Panc1 (cell line): ENCODE results near the gene SIRPB2. TPM values are rescaled to one million over a fixed set of nuclear protein-coding genes. Genes with fewer than 3 reads are reported as not detected.

ENCODE experiments used
- ATAC-seq: fragments of 200-7000 bp; cut with Tn5 transposase; 2 replicates; pipeline ENCODE4 v1.9.1; 2020; ENCODE audit warnings: mild to moderate bottlenecking, moderate library complexity
- BruUV-seq: library from RNA; stranded (reverse); fragments of 400-500 nt; replicated peaks from 2 replicates; lab custom pipeline; 2021; lab: Mats Ljungman, UMichigan
- CTCF ChIA-PET: fragments of 300-600 bp; sonication (Branson Sonifier 250); formaldehyde crosslinking; loops from one replicate; lab custom pipeline; 2022; ENCODE audit warnings: antibody characterized with exemption; lab: Charles Lee
- POLR2A ChIA-PET: fragments of 300-600 bp; sonication (Branson Sonifier 250); formaldehyde crosslinking; loops from one replicate; lab custom pipeline; 2022; ENCODE audit warnings: antibody characterized with exemption; lab: Charles Lee
- DNase-seq: peaks from one replicate; pipeline ENCODE4 v3.0.0-alpha.2; 2010; ENCODE audit warnings: low read depth, low spot score
- H3K27ac ChIP-seq: 2 replicates; pipeline ENCODE4 v1.5.1; 2011; ENCODE audit warnings: mild to moderate bottlenecking, low read length, inconsistent platforms
- H3K27me3 ChIP-seq: fragments of 200-500 bp; sonication (Bioruptor generic); 2 replicates; pipeline ENCODE4 v1.6.0; 2014; ENCODE audit warnings: low read length, inconsistent platforms; ENCODE audit not compliant: control insufficient read depth, insufficient read depth
- H3K36me3 ChIP-seq: fragments of 200-500 bp; sonication (Bioruptor generic); 2 replicates; pipeline ENCODE4 v1.5.1; 2014; ENCODE audit warnings: inconsistent platforms, mild to moderate bottlenecking, low read length, moderate library complexity; ENCODE audit not compliant: control insufficient read depth, insufficient read depth
- H3K4me1 ChIP-seq: 2 replicates; pipeline ENCODE4 v1.5.1; 2011; ENCODE audit warnings: inconsistent platforms, mild to moderate bottlenecking, low read length, moderate library complexity; ENCODE audit not compliant: control insufficient read depth, insufficient read depth
- H3K4me3 ChIP-seq, 2 experiments: 2 replicates each; pipeline ENCODE4 v1.5.1; 2011 to 2012; ENCODE audit warnings: low read depth in 2 of 2, low read length in 2 of 2, mild to moderate bottlenecking in 2 of 2, inconsistent platforms in 1 of 2, moderate library complexity in 1 of 2
- H3K9me3 ChIP-seq: fragments of 200-500 bp; sonication (Bioruptor generic); 2 replicates; pipeline ENCODE4 v1.5.1; 2014; ENCODE audit warnings: low read depth, mild to moderate bottlenecking, inconsistent platforms, low read length, moderate library complexity; ENCODE audit not compliant: control insufficient read depth, insufficient read depth
- POLR2AphosphoS5 ChIP-seq: IDR thresholded peaks from 2 replicates; pipeline ENCODE4 v1.6.1; 2012; ENCODE audit warnings: mild to moderate bottlenecking, low read depth, low read length, moderate library complexity
- SIN3A ChIP-seq: IDR thresholded peaks from 2 replicates; pipeline ENCODE4 v1.6.1; 2012; ENCODE audit warnings: low read depth, mild to moderate bottlenecking, low read length, moderate library complexity, borderline replicate concordance; ENCODE audit not compliant: insufficient read depth
- TCF7L2 ChIP-seq: IDR thresholded peaks from 2 replicates; pipeline ENCODE4 v1.6.1; 2011; ENCODE audit warnings: mild to moderate bottlenecking, low read depth, low read length, inconsistent platforms
- in situ Hi-C: cut with HindIII; loops from 2 replicates; pipeline ENCODE4 v1.10.0; 2016; ENCODE audit warnings: low sequenced_read_pairs, low pct_unique_long_range_greater_than_20kb
- intact Hi-C: fragments of 100-400 bp; cut with micrococcal nuclease; formaldehyde crosslinking; loops from one replicate; pipeline ENCODE4 v1.10.0; 2022; ENCODE audit not compliant: unreplicated experiment
- total RNA-seq: library from RNA; stranded (reverse); gene quantifications from one replicate; pipeline ENCODE4 v1.2.1, GENCODE V29; 2021; ENCODE audit not compliant: unreplicated experiment
- TF ChIP-seq, protein P1 (sequence below), 2 experiments: IDR thresholded peaks; 2 replicates each; pipeline ENCODE4 v1.6.1; 2011 to 2012; ENCODE audit warnings: low read depth in 2 of 2, control low read depth in 1 of 2, low read length in 1 of 2, mild to moderate bottlenecking in 1 of 2, moderate library complexity in 1 of 2; ENCODE audit not compliant: insufficient read depth in 1 of 2
- TF ChIP-seq, protein P2 (sequence below): fragments of 450-650 bp; IDR thresholded peaks from 2 replicates; pipeline ENCODE4 v1.5.1; 2017; ENCODE audit warnings: mild to moderate bottlenecking

SIRPB2 gene
- total RNA-seq, 1 experiment from 2014 or later = not detected

DNA sequence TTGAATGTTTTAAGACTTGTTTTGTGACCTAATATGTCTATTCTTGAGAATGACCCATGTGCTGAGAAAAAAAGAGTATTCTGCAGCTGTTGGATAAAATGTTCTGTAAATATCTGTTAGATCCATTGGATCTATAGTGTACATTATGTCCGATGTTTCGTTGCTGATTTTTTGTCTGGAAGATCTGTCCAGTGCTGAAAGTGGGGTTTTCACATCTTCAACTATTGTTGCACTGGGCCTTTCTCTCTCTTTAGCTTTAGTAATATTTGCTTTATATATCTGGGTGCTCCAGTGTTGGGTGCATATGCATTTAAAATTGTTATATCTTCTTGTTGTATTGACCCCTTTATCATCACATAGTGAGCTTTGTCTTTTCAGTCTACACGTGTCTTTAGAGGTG is 5.7 kb upstream of the SIRPB2 start:
- H3K4me1 ChIP-seq = no peaks in the 10 kb centered on the region

DNA sequence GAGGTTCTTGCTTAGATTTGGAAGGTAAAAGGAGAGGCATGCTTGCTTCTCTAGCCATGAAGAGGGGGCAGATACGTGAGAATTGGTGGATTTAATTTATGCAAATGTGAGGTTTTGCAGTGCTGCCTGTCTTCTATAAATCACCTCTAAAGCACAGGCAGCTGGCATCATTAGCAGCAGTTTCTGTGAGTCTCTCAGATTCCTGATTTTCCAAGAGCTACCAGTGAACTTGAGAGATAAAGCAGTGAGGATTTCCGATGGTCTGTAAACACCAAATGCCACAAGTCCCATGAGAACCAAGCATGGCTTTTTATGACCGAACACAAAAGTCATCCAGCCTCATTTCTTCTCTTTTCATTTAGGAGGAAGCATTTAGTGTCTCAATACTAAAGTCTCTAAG is 3.2 kb upstream of the SIRPB2 start:
- DNase-seq (no peak), ATAC-seq (no peak)
- H3K27me3 ChIP-seq = peaks cover 22% of the 10 kb centered on the region
- in situ Hi-C loops (no loop called here), intact Hi-C loops (no loop called here)
- no peaks in the 10 kb centered on the region for H3K36me3 ChIP-seq
- H3K4me3 ChIP-seq = no peak overlapping the region
- H3K9me3 ChIP-seq = no peaks in the 10 kb centered on the region
- POLR2A ChIA-PET = no interaction called here
- BruUV-seq = no TSS peak
- H3K4me1 ChIP-seq = no peaks in the 10 kb centered on the region
- TF ChIP-seq TCF7L2 = no peak
- TF ChIP-seq, protein P1, sequence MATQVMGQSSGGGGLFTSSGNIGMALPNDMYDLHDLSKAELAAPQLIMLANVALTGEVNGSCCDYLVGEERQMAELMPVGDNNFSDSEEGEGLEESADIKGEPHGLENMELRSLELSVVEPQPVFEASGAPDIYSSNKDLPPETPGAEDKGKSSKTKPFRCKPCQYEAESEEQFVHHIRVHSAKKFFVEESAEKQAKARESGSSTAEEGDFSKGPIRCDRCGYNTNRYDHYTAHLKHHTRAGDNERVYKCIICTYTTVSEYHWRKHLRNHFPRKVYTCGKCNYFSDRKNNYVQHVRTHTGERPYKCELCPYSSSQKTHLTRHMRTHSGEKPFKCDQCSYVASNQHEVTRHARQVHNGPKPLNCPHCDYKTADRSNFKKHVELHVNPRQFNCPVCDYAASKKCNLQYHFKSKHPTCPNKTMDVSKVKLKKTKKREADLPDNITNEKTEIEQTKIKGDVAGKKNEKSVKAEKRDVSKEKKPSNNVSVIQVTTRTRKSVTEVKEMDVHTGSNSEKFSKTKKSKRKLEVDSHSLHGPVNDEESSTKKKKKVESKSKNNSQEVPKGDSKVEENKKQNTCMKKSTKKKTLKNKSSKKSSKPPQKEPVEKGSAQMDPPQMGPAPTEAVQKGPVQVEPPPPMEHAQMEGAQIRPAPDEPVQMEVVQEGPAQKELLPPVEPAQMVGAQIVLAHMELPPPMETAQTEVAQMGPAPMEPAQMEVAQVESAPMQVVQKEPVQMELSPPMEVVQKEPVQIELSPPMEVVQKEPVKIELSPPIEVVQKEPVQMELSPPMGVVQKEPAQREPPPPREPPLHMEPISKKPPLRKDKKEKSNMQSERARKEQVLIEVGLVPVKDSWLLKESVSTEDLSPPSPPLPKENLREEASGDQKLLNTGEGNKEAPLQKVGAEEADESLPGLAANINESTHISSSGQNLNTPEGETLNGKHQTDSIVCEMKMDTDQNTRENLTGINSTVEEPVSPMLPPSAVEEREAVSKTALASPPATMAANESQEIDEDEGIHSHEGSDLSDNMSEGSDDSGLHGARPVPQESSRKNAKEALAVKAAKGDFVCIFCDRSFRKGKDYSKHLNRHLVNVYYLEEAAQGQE (IDR thresholded peaks at IDR 0.05; ENCODE audit: insufficient read depth in 1 of 2, low read depth in 2 of 2, low read length in 1 of 2) = no peak
- no peak for TF ChIP-seq SIN3A
- TF ChIP-seq POLR2AphosphoS5 = no peak
- TF ChIP-seq, protein P2, sequence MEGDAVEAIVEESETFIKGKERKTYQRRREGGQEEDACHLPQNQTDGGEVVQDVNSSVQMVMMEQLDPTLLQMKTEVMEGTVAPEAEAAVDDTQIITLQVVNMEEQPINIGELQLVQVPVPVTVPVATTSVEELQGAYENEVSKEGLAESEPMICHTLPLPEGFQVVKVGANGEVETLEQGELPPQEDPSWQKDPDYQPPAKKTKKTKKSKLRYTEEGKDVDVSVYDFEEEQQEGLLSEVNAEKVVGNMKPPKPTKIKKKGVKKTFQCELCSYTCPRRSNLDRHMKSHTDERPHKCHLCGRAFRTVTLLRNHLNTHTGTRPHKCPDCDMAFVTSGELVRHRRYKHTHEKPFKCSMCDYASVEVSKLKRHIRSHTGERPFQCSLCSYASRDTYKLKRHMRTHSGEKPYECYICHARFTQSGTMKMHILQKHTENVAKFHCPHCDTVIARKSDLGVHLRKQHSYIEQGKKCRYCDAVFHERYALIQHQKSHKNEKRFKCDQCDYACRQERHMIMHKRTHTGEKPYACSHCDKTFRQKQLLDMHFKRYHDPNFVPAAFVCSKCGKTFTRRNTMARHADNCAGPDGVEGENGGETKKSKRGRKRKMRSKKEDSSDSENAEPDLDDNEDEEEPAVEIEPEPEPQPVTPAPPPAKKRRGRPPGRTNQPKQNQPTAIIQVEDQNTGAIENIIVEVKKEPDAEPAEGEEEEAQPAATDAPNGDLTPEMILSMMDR = no peak
- H3K27ac ChIP-seq = no peak overlapping the region
- CTCF ChIA-PET = interaction anchor here (0.8 kb wide), 1 partner anchor 9 kb away, joined by 4 read pairs; no protein-coding TSS in a partner anchor

More for the DNA sequence above, 5.7 kb upstream of the SIRPB2 start:
- Histone ChIP-seq H3K36me3 (no peaks in the 10 kb centered on the region), H3K9me3 (no peaks in the 10 kb centered on the region), H3K4me3 (no peak overlapping the region), H3K27me3 (peaks cover 26% of the 10 kb centered on the region), H3K27ac (no peak overlapping the region)
- TF ChIP-seq SIN3A (no peak), TCF7L2 (no peak), POLR2AphosphoS5 (no peak)
- TF ChIP-seq, protein P2 = no peak
- TF ChIP-seq, protein P1 (IDR thresholded peaks at IDR 0.05; ENCODE audit: insufficient read depth in 1 of 2, low read depth in 2 of 2, low read length in 1 of 2) = peak in 1 of 2 experiments; percentile 73; a peak in 2 of 4 replicates
- ATAC-seq = no peak
- ChIA-PET CTCF (interaction anchor here (0.5 kb wide), 1 partner anchor 269 kb away, joined by 6 read pairs; no protein-coding TSS in a partner anchor), POLR2A (no interaction called here)
- no TSS peak for BruUV-seq
- no peak for DNase-seq
- intact Hi-C loops (no loop called here), in situ Hi-C loops (no loop called here)
